GM13977 (cell line): ENCODE results near the gene B4GAT1.
"Not testable (repeated sequence)": the region's sequence is repeated elsewhere in the genome, so short reads cannot be mapped to it uniquely, and the experiment has no call there.

Experiments
- DNase-seq: peaks from one replicate; pipeline ENCODE4 v3.0.0; 2012; ENCODE audit warnings: low spot score
- in situ Hi-C: fragments of 300-500 bp; cut with MboI; formaldehyde crosslinking; loops from one replicate; pipeline ENCODE4 v1.12.0; 2022; ENCODE audit warnings: low sequenced_read_pairs, low pct_unique_long_range_greater_than_20kb, mixed read lengths, inconsistent platforms; ENCODE audit not compliant: unreplicated experiment
- TF ChIP-seq, protein P1 (sequence below): IDR thresholded peaks from 2 replicates; pipeline ENCODE4 v1.5.1; 2012; ENCODE audit warnings: mild to moderate bottlenecking, control low read depth; ENCODE audit not compliant: insufficient read depth; ENCODE audit errors: extremely low read depth, missing control alignments

Gene B4GAT1

DNA sequence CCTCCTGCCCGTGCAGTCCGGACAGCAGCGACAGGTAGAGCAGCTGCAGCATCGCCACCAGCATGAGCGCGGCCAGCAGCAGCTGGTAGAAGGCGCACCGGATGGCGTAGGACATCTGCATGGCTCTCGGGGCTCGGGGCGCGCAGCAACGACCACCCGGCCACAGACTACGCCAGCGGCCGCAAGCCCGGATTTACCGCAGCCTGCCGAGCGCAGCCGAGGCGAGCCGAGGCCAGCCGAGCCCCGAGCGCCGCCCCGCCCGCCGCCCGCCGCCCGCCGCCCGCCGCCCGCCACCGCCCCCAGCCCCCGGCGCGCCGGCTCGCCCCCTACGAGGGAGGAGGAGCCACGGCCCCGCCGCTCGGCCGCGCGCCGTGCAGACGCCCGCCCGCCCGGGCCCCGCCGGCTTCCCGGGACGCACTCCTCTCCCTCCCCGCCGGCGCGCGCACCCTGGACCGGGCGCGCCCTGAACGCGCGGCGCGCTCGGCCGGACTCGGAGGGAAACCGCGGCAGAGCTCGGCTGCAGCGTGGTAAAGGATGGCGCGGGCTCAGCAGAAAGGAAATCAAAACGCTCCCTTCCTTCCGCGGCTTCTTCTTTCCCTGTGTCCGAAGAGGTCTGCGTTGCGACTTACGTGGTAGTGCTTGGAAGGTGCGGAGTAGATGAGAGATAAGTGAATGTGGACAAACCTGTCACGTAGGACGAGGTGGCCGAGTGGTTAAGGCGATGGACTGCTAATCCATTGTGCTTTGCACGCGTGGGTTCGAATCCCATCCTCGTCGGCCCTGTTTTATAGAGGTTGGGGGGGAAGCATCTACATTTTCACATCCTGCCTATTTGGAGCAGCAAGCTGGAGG lies at the start of gene B4GAT1:
Gene B4GAT1 (minus strand): TSS at position 205 of the 852 bp plus-strand sequence. CDS start 84 bp downstream, at position 121.
- peak; percentile 87 for DNase-seq
- in situ Hi-C loops: no loop called here
- TF ChIP-seq, protein P1, sequence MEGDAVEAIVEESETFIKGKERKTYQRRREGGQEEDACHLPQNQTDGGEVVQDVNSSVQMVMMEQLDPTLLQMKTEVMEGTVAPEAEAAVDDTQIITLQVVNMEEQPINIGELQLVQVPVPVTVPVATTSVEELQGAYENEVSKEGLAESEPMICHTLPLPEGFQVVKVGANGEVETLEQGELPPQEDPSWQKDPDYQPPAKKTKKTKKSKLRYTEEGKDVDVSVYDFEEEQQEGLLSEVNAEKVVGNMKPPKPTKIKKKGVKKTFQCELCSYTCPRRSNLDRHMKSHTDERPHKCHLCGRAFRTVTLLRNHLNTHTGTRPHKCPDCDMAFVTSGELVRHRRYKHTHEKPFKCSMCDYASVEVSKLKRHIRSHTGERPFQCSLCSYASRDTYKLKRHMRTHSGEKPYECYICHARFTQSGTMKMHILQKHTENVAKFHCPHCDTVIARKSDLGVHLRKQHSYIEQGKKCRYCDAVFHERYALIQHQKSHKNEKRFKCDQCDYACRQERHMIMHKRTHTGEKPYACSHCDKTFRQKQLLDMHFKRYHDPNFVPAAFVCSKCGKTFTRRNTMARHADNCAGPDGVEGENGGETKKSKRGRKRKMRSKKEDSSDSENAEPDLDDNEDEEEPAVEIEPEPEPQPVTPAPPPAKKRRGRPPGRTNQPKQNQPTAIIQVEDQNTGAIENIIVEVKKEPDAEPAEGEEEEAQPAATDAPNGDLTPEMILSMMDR: no peak

DNA sequence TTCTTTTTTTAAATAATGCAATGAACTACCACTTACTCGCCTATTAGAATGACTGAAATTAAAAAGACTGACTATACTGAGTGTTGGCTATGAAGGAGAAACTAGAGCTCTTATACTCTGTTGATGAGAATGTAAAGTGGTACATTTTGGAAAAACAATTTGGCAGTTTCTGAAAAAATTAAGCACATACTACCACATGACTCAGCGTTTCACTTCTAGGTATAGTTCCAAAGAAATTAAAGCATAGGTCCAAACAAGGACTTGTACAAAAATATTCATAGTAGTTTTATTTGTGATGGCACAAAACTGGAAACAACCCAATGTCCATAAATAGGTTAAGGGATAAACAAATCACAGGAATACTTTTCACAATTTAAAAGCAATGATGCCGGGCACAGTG lies 46.5 kb upstream of the B4GAT1 start:
- TF ChIP-seq, protein P1: no peak
- DNase-seq: no peak
- in situ Hi-C loops: no loop called here

DNA sequence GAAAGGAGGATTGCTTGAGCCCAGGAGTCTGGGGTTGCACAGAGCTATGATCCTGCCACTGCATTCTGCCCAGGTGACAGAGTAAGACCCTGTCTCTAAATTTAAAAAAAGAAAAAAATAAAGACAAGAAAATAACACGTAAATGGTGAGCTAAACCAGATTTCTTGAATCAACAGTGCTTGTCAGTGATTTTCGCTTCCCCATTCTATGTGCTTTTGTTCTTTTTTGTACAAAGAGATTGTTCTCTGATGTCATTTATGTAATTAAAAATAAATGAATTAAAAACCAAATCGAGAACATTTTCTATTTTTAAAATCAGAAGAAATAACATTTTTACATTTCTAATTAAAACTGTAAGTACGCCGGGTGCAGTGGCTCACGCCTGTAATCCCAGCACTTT lies 43.9 kb upstream of the B4GAT1 start:
- in situ Hi-C loops: no loop called here
- peak; percentile 20 for DNase-seq
- TF ChIP-seq, protein P1: no peak

DNA sequence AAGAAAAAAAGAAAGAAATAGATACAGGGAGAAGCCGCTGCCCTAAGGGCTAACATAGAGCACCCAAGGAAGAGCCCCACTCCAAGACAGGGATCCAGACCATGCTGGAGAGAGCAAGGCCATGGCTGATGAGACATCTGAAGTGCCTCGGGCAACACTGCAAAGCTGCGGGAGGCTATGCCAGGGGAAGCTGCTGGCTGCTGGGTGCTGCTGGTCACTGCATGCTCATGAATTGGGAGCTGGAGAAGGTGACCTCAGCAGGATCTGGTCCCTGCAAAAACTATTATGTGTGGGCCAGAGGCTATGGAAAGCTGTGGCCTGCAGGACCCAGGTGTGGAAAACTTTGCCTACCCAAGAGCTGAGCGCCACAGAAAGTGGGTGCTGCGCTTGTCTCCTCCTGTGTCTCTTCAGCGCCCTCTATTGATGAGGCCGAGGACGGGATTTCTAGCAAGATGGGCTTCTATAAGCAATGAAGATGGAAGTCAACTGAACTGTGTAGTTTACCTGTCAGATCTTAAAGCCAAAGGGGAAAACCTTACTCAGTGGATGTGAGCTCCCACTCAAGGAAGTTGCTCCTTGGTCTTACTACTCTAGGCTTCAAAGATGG lies 41.5 kb upstream of the B4GAT1 start:
- TF ChIP-seq, protein P1: peak; percentile 78
- DNase-seq: peak; percentile 59
- in situ Hi-C loops: no loop called here

DNA sequence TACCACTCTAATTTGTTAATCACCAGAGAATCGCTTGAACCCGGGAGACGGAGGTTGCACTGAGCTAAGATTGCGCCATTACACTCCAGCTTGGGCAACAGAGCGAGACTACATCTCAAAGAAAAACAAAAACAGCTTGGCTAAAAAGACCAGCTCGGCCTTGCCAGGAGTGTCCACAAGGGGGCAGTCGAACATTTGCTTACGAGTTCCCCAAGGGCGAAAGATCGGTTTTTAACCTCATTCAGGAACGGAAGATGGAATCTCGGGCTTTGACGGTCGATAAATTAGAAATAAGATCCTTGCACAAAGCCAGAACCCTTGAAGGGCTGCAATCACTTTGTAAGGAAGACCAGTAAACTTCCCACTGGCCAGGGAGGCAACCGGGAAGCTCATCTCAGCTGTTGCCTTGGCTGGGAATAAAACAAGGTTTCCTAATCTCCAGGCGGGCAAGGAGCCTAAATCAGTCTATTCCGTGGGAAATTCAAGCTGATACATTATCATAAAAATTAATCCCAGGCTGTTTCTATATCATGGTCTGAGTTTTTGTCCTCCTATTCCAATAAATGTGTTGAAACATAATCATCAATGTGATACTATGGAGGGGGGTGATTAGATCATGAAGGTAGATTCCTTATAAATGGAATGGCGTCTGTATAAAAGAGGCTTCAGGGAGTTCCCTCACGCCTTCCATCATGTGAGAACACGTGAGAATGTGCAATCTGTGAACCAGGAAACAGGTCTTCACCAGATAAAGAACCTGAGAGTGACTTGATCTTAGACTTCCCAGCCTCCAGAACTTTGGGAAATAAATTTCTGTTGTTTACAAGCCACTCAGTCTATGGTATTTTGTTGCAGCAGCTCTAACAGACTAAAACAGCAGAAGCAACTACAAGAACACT lies 39.0 kb upstream of the B4GAT1 start:
- peak; percentile 65 for DNase-seq
- TF ChIP-seq, protein P1: peak; percentile 93
- in situ Hi-C loops: no loop called here

DNA sequence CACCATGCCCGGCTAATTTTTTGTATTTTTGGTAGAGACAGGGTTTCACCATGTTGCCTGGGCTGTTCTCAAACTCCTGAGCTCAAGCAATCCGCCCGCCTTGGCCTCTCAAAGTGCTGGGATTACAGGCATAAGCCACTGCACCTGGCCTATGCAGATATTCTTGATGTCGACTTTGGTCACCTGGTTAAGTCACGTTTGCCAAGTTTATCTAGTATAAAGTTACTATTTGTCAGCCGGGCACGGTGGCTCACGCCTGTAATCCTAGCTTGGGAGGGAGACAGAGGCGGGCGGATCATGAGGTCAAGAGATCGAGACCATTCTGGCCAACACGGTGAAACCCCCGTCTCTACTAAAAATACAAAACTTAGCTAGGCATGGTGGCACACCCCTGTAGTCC lies 36.9 kb upstream of the B4GAT1 start:
- in situ Hi-C loops, DNase-seq: not testable (repeated sequence)

DNA sequence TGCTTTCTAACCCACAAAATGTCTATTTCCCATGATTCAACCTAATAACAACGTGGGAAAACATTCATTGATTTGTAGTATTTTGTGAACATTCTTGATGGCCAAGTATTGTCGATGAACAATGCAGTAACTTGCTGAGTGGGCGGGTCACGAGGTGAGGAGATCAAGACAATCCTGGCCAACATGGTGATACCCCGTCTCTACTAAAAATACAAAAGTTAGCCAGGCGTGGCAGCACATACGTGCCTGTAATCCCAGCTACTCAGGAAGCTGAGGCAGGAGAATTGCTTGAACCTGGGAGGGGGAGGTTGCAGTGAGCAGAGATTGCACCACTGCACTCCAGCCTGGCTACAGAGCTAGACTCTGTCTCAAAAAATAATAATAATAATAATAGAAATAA lies 32.8 kb upstream of the B4GAT1 start:
- in situ Hi-C loops, DNase-seq: not testable (repeated sequence)

DNA sequence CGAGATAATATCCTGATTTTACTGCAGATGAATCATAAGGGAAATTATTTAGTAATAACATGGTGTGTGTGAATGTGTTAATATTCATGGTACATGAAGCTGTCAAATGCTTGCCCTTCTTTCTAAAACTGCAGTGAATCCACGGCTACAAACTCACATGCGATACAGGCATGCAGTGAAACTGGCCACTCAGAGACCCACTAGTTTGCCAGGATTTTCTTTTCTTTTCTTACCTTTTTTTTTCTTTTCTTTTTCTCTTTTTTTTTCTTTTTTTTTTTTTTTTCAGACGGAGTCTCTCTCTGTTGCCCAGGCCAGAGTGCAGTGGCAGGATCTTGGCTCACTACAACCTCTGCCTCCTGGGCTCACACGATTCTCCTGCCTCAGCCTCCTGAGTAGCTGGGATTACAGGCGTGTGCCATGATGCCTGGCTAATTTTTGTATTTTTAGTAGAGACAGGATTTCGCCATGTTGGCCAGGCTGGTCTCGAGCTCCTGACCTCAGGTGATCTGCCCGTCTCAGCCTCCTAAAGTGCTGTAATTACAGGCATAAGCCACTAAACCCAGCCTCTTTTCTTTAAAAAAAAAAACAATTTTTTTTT lies 26.4 kb upstream of the B4GAT1 start:
- DNase-seq, in situ Hi-C loops: not testable (repeated sequence)
